Retinal pigment epithelial cell (primary cell): ENCODE measurements around the gene PPP1R1C.

Experiments used
- DNase-seq: peaks from one replicate; pipeline ENCODE4 v3.0.0-alpha.2; 2010; ENCODE audit warnings: low read depth
- H3K4me3 ChIP-seq: 2 replicates; pipeline ENCODE4 v1.5.1; 2011; ENCODE audit warnings: mild to moderate bottlenecking, low read length, control low read depth, moderate library complexity
- TF ChIP-seq, protein P1 (sequence below): conservative IDR thresholded peaks from 2 replicates; pipeline ENCODE4 v1.5.1; 2011; ENCODE audit warnings: low read depth, low read length, control low read depth, inconsistent platforms

PPP1R1C gene

DNA sequence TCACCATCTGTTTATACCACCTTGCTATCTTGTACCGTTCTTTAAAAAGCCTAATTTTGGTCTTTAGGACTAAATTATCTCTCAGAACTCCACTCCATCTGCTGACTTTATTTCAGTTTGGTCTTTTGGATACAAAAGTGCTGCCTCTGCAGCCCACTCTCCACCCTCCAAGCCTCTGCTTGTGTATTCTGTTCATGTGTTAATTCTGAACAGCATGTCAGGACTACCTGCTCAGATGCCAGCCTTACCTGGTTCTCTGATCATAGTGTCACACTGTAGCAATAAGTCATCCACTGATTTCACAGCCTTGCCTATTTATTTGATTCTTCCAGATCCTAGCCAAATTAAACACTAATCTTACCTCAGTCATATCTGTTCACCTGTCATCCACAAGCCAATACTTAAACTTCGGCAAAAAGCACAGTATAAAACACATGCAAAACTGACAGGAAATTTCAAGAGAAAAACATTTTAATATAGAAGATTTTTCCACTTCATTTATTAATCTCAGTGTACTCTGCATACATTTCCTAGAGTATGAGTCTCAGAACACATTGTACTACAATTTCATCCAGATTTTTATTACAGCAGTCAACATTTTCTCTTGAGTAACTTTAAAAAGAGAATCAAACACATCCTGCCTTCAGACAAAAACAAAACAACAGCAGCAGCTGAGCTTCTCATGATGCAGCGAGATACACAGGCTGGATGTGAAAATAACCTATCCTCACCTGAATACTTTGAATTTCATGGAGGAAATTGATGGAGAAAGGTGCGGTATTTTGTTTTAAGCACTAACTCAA, 64.9 kb downstream of the PPP1R1C start:
- H3K4me3 ChIP-seq = no peak overlapping the region
- TF ChIP-seq, protein P1, sequence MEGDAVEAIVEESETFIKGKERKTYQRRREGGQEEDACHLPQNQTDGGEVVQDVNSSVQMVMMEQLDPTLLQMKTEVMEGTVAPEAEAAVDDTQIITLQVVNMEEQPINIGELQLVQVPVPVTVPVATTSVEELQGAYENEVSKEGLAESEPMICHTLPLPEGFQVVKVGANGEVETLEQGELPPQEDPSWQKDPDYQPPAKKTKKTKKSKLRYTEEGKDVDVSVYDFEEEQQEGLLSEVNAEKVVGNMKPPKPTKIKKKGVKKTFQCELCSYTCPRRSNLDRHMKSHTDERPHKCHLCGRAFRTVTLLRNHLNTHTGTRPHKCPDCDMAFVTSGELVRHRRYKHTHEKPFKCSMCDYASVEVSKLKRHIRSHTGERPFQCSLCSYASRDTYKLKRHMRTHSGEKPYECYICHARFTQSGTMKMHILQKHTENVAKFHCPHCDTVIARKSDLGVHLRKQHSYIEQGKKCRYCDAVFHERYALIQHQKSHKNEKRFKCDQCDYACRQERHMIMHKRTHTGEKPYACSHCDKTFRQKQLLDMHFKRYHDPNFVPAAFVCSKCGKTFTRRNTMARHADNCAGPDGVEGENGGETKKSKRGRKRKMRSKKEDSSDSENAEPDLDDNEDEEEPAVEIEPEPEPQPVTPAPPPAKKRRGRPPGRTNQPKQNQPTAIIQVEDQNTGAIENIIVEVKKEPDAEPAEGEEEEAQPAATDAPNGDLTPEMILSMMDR = no peak
- DNase-seq = no peak

DNA sequence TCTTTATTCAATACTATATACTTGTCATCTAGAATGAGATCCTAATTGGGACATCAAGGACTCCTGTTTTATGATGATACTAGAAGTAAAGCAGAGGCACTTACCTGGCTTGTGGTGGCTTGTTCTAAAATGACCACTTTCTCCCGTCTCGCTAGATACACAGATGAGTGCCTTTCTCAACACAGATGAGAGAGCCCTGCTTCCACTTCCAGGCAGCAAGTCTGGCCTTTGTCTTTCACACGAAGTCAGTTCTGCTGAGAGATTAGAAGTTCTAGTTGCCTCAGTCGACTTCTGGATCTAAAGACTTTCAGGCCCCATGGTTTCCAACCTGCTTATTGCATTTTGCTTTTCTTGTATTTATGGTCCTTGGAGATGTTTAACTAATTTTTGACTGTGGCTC, 70.3 kb downstream of the PPP1R1C start:
- TF ChIP-seq, protein P1 = no peak
- DNase-seq = no peak

DNA sequence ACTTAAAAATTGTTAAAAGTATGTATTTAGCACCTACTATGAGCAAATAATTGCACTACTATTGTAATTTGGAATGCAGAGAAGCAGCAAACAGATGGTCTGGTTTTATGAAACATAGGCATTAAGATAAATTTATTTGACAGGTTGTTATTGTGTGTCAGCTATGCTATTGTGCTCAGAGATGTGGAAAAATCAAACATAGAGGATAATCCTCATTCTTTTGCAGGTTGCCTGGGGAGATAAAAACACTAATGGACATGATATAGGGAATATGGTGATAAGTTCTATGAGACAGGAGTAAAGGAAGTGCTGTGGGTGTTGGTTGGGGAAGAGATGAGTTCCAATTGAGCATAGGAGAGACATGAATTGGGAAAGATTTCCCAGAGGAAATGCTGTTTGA, 71.3 kb downstream of the PPP1R1C start:
- no peak overlapping the region for H3K4me3 ChIP-seq
- DNase-seq = no peak
- TF ChIP-seq, protein P1 = no peak

More for the DNA sequence above, 70.3 kb downstream of the PPP1R1C start:
- no peak overlapping the region for H3K4me3 ChIP-seq

DNA sequence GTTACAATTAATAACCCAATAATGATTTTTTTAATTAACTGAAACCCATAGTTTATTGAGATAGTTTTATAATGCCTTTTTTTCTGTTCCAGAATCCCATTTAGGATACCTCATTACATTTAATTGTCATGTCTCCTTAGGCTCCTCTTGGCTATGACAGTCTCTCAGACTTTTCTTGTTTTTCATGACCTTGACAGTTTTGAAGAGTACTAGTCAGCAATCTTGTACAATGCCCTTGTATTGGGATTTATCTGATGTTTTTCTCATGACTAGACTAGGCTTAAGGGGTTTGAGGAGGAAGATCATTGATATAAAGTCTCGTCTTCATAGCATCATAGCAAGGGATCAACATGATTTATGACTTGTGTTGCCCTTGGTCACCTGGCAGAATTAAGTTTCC, 72.4 kb downstream of the PPP1R1C start:
- no peak for DNase-seq

DNA sequence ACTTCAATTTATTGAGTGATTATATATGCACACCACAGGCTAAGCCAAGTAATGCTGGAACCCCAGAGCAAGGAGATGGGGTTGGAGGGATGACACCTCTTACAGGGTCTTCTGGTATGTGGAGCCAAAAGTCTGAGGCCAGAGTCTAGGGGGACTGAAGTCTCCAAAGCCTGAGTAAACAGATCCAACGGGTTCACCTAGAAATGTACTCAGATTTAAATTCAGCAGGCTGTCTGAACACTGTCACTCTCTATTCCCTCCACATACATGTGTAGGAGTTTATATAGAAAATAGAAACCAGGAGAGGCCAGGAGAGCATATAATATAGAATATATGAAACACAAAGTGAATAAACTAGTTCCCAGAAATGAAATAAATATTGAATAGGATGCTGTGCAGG, 76.1 kb downstream of the PPP1R1C start:
- no peak overlapping the region for H3K4me3 ChIP-seq
- TF ChIP-seq, protein P1 = no peak
- no peak for DNase-seq

More for the DNA sequence above, 72.4 kb downstream of the PPP1R1C start:
- H3K4me3 ChIP-seq = no peak overlapping the region
- TF ChIP-seq, protein P1 = no peak

DNA sequence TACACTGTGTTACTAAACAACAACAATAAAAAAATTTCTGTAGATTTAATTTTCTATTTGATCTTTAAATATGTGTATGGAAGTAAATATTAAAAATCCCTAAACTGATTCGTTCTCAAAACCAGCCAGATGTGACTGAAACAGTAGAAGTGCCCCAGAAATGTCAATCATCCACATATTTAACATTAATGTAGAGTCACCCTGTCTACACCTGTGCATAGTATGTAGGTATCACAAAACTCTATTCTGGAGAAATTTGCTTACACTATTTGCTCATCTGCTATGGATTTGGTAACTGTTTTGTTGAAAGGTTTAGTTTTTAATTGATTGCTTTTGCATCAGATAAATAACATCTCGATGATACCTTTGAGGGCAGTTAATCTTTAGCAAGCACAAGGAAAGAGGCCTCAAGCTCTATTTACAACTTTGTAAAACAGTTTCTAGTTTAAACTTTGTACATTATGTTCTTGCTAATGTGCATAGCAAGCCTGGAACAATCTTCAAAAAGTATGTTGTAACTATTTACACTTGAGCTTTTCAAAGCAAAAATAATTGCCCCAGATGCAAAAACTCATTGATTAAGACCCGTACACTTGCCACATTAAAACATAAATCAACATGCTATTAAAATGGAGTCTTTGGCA, 76.8 kb downstream of the PPP1R1C start:
- TF ChIP-seq, protein P1 = no peak
- no peak for DNase-seq
- H3K4me3 ChIP-seq = no peak overlapping the region
